Measurements from ENCODE around the gene SLC4A1AP.

Gene SLC4A1AP

DNA sequence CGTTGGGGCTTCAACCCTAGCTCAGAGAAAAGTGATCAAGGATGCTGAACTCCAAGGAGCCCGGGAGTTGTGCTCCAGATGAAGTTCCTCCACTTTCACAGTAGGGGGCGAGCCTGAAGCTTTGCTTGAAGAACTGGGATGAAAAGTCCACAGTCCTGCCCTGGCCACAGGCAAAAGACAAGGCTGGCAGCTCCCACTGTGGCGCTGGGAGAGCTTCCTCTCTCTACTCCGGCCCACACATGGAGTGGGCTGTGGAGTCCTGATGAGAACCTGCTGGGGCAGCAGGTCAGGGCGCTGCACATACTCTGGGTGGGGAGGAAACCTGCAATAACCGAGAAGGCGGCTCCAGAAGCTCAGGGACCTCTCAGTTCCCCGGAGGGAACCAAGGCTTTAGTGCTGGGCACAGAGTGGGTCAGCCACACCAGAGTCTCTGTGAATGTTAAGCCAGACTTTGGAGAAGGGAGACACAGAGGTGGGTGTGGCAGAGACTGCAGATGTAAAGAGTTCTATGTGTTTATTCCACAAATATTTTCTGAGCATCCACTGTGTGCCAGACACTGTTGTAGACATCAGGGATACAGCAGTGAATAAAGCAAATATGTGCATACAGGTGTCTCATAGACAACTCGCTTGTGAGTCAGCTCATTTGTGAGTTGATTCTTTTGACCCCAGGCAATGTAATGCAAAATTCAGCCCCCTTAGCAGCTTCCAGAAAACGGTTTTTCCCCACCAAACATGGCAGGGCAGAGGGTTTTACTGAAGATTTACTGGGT, 59.9 kb downstream of the SLC4A1AP start:
- no peaks in the 10 kb centered on the region for H3K9me3 ChIP-seq (ENCODE audit: low read length)

DNA sequence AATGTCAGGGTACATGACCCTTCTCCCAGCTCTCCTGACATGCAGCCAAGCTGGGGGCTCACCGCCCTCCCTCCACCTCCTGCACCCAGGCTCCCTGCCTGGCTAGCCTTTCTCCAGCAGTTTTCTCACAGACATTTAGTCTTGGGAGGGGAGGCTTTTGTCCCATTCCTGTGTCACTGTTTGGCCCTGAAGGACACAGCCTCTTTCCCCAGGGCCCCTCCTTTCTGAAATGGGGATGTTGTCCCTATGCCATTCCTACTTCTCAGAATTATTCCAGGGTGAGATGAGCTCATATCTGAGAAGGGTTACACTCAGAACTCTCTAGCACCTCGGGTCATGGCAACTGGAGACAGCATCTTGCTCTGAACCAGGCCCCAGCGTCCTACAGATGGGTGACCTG, 60.5 kb downstream of the SLC4A1AP start:
- Histone ChIP-seq H3K27me3 (ENCODE audit: insufficient read depth, low read length) (peaks cover 14% of the 10 kb centered on the region), H3K4me1 (ENCODE audit: insufficient read depth, low read length) (peaks cover 25% of the 10 kb centered on the region), H3K4me3 (ENCODE audit: low read length) (no peak overlapping the region), H3K9me3 (ENCODE audit: low read length) (no peaks in the 10 kb centered on the region), H2AFZ (ENCODE audit: low read depth, low read length) (no peak overlapping the region), H3K36me3 (ENCODE audit: insufficient read depth, low read length) (no peaks in the 10 kb centered on the region)

More for the DNA sequence above, 59.9 kb downstream of the SLC4A1AP start:
- peaks cover 14% of the 10 kb centered on the region for H3K27me3 ChIP-seq (ENCODE audit: insufficient read depth, low read length)
- H3K36me3 ChIP-seq (ENCODE audit: insufficient read depth, low read length) = no peaks in the 10 kb centered on the region
- peaks cover 23% of the 10 kb centered on the region for H3K4me1 ChIP-seq (ENCODE audit: insufficient read depth, low read length)
- H2AFZ ChIP-seq (ENCODE audit: low read depth, low read length) = no peak overlapping the region
- H3K4me3 ChIP-seq (ENCODE audit: low read length) = no peak overlapping the region

DNA sequence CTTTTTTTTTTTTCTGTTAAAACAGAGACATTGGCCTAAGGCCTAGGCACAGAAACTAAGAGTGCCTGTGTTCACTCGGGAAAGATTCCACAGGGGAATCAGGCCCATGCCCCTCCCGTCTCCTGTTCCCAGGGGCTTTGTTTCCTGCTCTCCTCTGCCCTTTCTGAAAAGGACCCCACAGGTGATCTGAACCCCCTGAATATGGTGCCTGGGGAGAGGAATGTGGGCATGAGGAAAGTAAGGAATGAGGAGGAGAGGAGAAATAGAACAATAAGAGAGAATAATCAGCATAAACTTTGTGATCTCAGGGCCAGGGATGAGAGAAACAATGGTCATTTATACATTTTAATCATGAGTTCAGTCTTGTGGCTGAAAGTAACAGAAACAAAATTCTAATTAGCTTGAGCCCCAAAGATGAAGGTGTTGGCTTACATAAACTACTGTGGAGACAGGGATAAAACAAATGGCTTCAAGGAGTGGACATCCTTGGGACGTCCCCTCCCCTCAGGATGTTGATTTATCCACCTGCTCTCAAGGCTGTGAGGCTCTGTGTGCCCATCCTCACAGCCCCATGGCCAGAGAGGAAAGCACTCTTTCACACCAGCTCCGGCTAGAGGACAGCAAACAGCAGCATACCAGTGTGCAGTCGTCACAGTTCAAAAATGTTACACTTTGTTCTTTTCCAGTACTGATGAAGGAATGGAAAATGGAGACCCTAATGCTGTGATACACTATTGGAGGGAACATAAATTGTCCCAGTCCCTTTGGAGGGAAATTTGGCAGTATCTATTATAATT, 61.4 kb downstream of the SLC4A1AP start:
- Histone ChIP-seq H2AFZ (ENCODE audit: low read depth, low read length) (no peak overlapping the region), H3K4me3 (ENCODE audit: low read length) (no peak overlapping the region), H3K27me3 (ENCODE audit: insufficient read depth, low read length) (peaks cover 10% of the 10 kb centered on the region), H3K9me3 (ENCODE audit: low read length) (no peaks in the 10 kb centered on the region), H3K4me1 (ENCODE audit: insufficient read depth, low read length) (peaks cover 26% of the 10 kb centered on the region), H3K36me3 (ENCODE audit: insufficient read depth, low read length) (no peaks in the 10 kb centered on the region)

DNA sequence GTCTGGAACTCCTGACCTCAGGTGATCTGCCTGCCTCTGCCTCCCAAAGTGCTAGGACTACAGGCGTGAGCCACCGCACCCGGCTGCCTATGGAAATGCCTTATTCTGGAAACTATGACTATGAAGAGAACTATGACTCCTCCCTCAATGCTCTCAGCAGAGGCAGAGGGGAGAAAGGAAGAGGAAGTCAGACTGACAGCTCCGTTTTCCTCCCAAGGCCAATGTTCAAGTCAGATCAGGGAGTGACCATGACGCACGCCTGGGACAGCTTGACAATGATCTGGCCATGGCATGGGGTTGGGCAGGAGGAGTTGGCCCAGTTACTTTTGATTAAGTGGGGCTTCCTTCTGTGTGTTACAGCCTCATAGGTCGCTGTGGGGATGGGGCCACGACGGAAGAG, 63.6 kb downstream of the SLC4A1AP start:
- no peaks in the 10 kb centered on the region for H3K9me3 ChIP-seq (ENCODE audit: low read length)
- no peaks in the 10 kb centered on the region for H3K36me3 ChIP-seq (ENCODE audit: insufficient read depth, low read length)
- H3K27me3 ChIP-seq (ENCODE audit: insufficient read depth, low read length) = peaks cover under 1% of the 10 kb centered on the region
- H3K4me3 ChIP-seq (ENCODE audit: low read length) = no peak overlapping the region
- H2AFZ ChIP-seq (ENCODE audit: low read depth, low read length) = no peak overlapping the region
- peaks cover 26% of the 10 kb centered on the region for H3K4me1 ChIP-seq (ENCODE audit: insufficient read depth, low read length)

DNA sequence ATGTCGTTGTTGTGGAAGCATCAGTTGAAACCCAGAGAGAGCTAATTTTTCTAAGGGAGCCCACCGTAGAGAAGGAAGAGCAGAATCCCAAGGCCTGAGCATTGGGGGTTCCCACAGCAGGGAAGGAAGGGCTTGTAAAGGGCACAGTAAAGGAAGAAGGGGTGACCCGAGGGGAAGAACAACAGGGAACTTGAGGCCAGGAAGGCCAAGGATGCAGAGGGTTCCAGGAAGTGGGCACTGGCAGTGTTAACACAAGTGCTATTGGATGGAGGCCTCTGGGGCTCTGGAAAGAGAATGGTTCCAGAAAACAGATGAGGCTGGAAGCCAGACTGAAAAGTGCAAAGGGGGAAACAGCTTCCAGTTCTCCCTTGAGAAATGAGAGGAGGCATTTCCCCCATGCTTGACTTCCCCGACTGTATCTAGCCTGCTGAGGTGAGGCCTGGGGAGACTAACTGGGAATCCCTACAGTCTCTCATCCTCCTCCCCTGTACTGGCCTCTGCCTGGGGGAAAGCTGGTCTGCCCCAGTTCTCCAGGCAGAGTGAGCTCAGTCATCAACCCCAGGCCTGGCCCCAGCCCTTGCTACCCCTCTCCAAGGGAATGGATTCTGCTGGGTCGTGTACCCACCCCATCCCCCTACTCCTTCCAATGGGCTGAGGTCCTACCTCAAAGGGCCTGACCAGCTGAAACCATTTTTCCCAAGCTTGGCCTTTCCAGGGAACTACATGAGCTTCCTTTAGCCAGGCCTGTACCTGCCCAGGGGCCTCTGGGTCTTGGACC, 64.6 kb downstream of the SLC4A1AP start:
- Histone ChIP-seq H3K9me3 (ENCODE audit: low read length) (no peaks in the 10 kb centered on the region), H3K27me3 (ENCODE audit: insufficient read depth, low read length) (no peaks in the 10 kb centered on the region), H2AFZ (ENCODE audit: low read depth, low read length) (no peak overlapping the region), H3K4me1 (ENCODE audit: insufficient read depth, low read length) (peaks cover 26% of the 10 kb centered on the region), H3K4me3 (ENCODE audit: low read length) (no peak overlapping the region), H3K36me3 (ENCODE audit: insufficient read depth, low read length) (no peaks in the 10 kb centered on the region)

DNA sequence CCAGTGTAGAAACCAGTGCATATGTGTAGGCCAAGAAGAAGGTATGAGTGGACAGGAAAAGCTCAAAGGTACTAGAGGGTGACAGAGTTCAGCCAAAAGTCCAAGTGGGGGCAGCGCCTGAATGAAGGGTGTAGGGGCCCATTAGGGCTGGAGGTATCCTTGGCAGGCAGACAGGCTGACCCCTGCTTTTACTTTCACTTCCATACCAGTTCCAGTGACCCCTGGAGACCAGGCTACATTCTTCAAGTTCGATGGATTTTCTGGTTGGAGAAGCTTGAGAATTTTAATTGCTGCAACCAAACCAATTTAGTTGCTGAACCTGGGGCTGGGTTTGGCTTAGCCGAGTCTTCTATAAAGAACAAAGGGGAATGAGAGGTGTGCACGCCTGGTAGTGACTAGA, 65.5 kb downstream of the SLC4A1AP start:
- peaks cover 17% of the 10 kb centered on the region for H3K4me1 ChIP-seq (ENCODE audit: insufficient read depth, low read length)
- no peak overlapping the region for H2AFZ ChIP-seq (ENCODE audit: low read depth, low read length)
- no peaks in the 10 kb centered on the region for H3K9me3 ChIP-seq (ENCODE audit: low read length)
- no peaks in the 10 kb centered on the region for H3K27me3 ChIP-seq (ENCODE audit: insufficient read depth, low read length)
- H3K36me3 ChIP-seq (ENCODE audit: insufficient read depth, low read length) = no peaks in the 10 kb centered on the region
- H3K4me3 ChIP-seq (ENCODE audit: low read length) = no peak overlapping the region

DNA sequence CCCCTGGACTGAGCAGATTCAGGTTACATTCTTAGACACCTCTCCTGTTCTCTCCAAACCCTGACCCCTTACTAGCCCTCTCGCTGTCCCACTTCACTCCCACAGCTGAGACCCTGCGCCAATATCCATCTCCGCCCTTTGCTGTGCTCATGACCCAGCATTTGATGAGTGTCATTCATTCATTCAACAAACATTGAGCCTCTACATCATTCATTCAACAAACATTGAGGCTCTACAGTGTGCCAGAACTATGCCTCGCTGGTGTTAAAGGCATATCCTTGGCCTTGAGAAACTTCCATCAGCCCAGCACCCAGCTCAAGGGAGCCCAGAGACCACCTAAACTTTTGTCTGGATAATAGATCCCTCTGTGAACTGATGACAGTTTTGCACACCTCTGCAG, 65.9 kb downstream of the SLC4A1AP start:
- H3K36me3 ChIP-seq (ENCODE audit: insufficient read depth, low read length) = no peaks in the 10 kb centered on the region
- no peak overlapping the region for H2AFZ ChIP-seq (ENCODE audit: low read depth, low read length)
- H3K27me3 ChIP-seq (ENCODE audit: insufficient read depth, low read length) = no peaks in the 10 kb centered on the region
- H3K4me1 ChIP-seq (ENCODE audit: insufficient read depth, low read length) = peaks cover 13% of the 10 kb centered on the region
- no peak overlapping the region for H3K4me3 ChIP-seq (ENCODE audit: low read length)
- H3K9me3 ChIP-seq (ENCODE audit: low read length) = no peaks in the 10 kb centered on the region

DNA sequence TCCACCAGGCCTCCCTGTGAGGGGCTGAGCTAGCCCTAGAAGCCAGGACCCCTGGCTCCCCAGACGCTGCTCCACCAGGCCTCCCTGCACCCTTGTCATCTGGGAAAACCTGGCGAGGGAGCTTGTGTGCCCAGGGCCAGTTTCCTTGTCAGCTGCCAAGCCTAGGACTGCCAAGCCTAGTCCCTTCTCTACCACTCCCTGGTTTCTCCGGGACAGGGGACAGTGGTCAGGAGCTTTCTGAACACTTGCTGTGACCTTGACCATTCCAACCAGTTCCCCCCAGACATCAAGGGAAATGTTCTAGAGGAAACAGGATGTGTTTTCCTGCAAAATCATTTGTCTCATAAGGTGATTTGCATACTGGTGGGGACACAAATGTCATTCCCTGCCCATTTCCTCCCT, 66.6 kb downstream of the SLC4A1AP start:
- Histone ChIP-seq H3K4me3 (ENCODE audit: low read length) (no peak overlapping the region), H3K9me3 (ENCODE audit: low read length) (no peaks in the 10 kb centered on the region), H3K27me3 (ENCODE audit: insufficient read depth, low read length) (peaks cover 5% of the 10 kb centered on the region), H3K4me1 (ENCODE audit: insufficient read depth, low read length) (peaks cover 7% of the 10 kb centered on the region), H3K36me3 (ENCODE audit: insufficient read depth, low read length) (no peaks in the 10 kb centered on the region), H2AFZ (ENCODE audit: low read depth, low read length) (no peak overlapping the region)

DNA sequence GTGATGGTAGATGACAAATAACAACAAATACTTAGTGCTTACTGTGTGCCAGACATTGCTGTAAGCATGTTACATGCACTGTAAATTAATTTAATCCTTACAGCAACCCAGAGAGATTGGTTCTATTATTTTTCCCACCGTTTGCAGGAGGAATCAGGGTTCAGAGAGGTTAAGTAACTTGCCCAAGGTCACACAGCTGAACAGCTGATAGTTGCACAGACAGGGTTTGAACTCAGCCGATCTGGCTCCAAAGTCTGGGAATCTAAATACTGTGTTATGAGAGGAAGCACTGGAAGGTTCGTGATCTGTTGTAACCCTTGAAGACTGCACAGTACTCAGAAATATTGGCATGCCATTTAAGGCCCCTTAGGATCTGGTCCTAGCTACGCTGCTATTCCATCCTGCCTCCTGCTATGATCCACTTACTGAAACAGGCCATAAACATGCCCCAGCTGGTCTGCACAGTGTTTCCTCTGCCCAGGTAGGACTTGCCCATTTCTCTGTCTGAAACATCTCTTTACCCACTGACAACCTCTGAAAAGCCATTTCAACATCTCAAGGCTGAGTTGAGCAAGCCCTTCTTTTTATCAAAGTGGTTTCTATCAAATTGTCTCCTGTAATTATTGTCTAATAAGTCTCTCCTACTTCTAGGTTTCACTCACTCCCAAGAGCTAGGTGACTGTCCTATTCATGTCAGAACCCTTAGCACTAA, 67.4 kb downstream of the SLC4A1AP start:
- Histone ChIP-seq H3K4me3 (ENCODE audit: low read length) (no peak overlapping the region), H3K36me3 (ENCODE audit: insufficient read depth, low read length) (no peaks in the 10 kb centered on the region), H2AFZ (ENCODE audit: low read depth, low read length) (no peak overlapping the region), H3K4me1 (ENCODE audit: insufficient read depth, low read length) (peaks cover 3% of the 10 kb centered on the region), H3K27me3 (ENCODE audit: insufficient read depth, low read length) (peaks cover 11% of the 10 kb centered on the region), H3K9me3 (ENCODE audit: low read length) (no peaks in the 10 kb centered on the region)

DNA sequence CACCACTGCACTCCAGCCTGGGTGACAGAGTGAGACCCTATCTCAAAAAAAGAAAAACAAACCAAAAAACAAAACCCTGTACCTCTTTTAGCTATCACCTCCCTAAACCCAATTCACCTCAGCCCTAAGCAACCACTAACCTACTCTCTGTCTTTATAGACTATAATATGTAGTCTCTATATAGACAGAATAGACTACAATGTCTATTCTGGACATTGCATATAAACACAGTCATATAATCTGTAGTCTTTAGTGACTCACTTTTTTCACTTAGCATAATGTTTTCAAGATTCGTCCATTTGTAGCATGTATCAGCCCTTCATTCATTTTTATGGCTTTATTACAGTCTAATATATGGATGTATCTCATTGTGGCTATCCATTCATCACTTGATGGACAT, 70.6 kb downstream of the SLC4A1AP start:
- no peaks in the 10 kb centered on the region for H3K9me3 ChIP-seq (ENCODE audit: low read length)
- H3K27me3 ChIP-seq (ENCODE audit: insufficient read depth, low read length) = peaks cover 20% of the 10 kb centered on the region
- no peak overlapping the region for H3K4me3 ChIP-seq (ENCODE audit: low read length)
- H3K36me3 ChIP-seq (ENCODE audit: insufficient read depth, low read length) = no peaks in the 10 kb centered on the region
- no peak overlapping the region for H2AFZ ChIP-seq (ENCODE audit: low read depth, low read length)
- no peaks in the 10 kb centered on the region for H3K4me1 ChIP-seq (ENCODE audit: insufficient read depth, low read length)

DNA sequence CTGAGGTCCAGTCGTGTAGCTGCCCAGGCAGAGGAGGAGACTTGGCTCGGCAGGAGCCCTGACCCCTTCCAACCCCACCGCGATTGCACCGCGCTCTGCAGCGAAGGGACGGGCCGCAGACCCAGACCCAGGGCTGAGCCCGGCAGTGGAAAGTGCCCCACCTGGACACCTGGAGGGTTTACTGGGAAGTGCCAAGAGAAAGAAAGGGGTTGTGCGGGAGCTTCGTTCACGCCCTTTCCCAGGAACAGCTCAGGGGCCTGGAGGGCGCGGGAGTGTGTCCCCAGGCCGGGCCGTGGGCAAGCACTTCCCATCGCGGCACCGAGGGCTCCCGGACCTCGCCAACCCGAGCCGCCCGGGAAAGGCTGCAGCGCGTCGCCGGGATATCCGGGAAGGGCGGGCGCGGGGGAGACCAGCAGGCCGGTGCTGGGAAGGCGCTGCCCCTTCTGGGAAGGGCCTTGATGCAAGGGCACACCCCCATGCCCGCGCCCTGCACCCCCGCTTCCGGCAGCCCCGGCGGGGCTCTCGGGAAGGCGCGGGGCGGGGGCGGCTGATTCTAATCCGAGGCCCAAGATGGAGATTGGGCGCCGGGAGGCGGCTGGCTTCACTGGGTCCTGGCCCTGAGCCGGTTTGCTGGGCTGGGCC, 71.7 kb downstream of the SLC4A1AP start:
- H3K27me3 ChIP-seq (ENCODE audit: insufficient read depth, low read length) = peaks cover 20% of the 10 kb centered on the region
- no peaks in the 10 kb centered on the region for H3K9me3 ChIP-seq (ENCODE audit: low read length)
- no peaks in the 10 kb centered on the region for H3K36me3 ChIP-seq (ENCODE audit: insufficient read depth, low read length)
- no peak overlapping the region for H2AFZ ChIP-seq (ENCODE audit: low read depth, low read length)
- no peaks in the 10 kb centered on the region for H3K4me1 ChIP-seq (ENCODE audit: insufficient read depth, low read length)
- no peak overlapping the region for H3K4me3 ChIP-seq (ENCODE audit: low read length)
